ENCODE data around the gene RBM44.
"Not testable (repeated sequence)": the region's sequence is repeated elsewhere in the genome, so short reads cannot be mapped to it uniquely, and the experiment has no call there.

RBM44 gene

GRCh38 chr2:237783678-237784077, 14.9 kb upstream of the RBM44 start:
- DNase-seq (ENCODE audit: low spot score), result not testable (repeated sequence)

DNA sequence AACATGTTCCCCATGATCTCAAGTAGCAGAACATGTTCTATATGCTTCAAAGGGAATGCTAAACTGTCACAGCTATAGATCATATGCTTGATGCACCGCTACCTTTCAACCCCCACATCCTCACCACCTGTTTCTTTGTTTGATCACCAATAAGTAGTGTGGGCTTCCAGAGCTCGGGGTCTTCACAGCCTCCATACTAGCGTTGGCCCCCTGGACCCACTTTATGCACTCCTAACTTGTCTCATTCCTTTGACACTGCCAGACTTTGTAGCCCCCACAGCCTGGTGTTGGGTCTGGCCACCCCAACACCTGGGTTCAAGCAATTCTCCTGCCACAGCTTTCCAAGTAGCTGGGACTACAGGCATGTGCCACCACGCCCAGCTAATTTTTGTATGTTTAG, 11.6 kb upstream of the RBM44 start:
- no peak for DNase-seq (ENCODE audit: low spot score)

DNA sequence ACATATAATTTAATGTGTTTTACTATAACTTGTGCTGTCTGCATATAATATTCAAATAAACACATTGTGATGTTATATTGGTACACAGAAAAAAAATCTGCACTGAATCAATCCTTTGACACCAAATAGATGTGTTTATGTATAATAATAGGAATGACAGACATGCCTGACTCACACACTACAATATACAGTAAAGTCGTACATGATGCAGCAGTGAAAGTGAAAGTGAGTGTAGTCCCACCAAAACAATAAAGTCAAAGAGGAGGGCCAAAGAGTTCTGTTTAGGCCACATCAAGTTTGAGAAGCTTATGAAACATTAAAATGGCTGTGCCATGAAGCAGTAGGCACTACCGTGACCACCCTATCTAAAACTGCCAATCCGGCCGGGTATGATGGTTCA, 8.2 kb upstream of the RBM44 start:
- DNase-seq (ENCODE audit: low spot score), result no peak

- DNase-seq (ENCODE audit: low spot score), result no peak
Observed at GRCh38 chr2:237791977-237792727, 6.4 kb upstream of the RBM44 start.

GRCh38 chr2:237797253-237797652, 1.3 kb upstream of the RBM44 start:
- DNase-seq (ENCODE audit: low spot score), result no peak

GRCh38 chr2:237799060-237799428, 465 bp downstream of the RBM44 start:
- DNase-seq (ENCODE audit: low spot score), result no peak

GRCh38 chr2:237801466-237801865, 2.9 kb downstream of the RBM44 start:
- no peak for DNase-seq (ENCODE audit: low spot score)

- DNase-seq (ENCODE audit: low spot score), result no peak
Observed at GRCh38 chr2:237806334-237806733, 7.8 kb downstream of the RBM44 start.

DNA sequence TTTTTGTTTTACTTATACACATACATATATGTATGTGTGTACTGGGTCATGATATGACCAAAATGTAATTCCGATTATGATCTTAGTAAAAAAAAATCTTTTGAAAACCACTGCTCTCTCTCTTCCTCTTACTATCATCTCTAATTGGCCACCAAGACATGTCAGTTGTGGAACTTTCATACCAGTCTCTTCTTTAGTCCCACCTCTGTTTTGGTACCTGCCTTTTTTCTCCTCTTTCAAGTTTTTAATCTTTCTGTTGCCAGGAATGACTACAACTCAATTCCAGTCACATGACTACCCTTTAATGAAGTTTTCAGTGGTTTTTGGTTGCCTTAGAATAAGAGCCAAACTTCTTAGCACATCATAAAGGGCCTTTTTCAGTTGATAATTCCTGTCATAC, 17.1 kb downstream of the RBM44 start:
- no peak for DNase-seq (ENCODE audit: low spot score)

DNA sequence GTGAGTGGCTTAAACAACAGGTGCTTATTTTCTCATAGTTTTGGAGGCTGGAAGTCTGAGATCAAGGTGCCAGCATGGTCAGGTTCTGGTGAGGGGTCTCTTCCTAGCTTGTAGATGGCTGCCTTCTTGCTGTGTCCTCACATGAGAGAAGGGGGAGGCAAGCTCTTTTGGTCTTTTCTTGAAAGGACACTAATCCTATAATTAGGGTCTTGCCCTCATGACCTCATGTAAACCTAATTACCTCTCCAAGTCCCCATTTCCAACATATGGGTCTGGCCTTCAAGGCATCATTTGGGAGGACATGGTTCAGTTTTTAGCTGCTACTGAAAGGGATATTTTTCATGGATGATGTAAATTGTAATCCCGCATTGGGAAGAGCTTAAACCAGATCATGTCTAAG, 18.0 kb downstream of the RBM44 start:
- DNase-seq (ENCODE audit: low spot score), result no peak

GRCh38 chr2:237818066-237818473, 19.5 kb downstream of the RBM44 start:
- DNase-seq (ENCODE audit: low spot score), result no peak

DNA sequence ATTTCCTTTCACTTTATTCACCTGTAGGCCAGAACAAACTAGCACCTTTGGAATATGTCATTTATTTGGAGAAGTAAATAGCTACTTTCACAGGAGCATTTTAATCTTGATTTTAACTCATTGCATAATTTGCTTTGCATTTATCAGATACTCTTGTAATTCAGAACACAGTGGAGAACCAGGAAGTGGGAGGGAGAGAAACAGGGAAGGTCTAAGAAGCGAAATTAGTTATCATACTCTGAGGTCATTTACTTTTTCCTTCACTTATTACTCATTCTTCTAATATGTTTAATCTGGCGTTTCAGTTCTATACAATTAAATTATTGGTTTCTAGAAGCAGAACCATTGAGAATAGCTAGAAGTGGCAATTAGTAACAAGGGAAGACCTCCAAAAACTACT, 20.7 kb downstream of the RBM44 start:
- no peak for DNase-seq (ENCODE audit: low spot score)

DNA sequence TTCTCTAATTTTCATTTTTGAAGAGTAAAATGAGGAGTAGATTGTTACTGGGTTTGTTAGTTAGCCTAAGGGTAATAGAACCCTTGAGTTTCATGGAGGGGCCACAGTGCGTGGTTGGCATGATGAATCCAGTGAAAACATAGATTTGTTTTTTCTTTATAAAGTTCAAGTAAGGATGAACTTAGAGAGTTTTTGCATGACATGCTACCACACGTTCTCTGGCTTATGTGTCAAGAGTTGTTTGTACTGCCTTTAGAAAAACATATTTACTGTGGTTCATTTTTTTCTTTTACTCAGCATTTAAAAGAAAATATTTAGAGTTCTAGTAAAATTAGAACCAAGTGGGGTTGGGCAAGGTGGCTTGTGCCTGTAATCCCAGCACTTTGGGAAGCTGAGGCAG, 21.8 kb downstream of the RBM44 start:
- DNase-seq (ENCODE audit: low spot score), result no peak

- DNase-seq (ENCODE audit: low spot score), result no peak
Observed at GRCh38 chr2:237823544-237823943, 25.0 kb downstream of the RBM44 start.

DNA sequence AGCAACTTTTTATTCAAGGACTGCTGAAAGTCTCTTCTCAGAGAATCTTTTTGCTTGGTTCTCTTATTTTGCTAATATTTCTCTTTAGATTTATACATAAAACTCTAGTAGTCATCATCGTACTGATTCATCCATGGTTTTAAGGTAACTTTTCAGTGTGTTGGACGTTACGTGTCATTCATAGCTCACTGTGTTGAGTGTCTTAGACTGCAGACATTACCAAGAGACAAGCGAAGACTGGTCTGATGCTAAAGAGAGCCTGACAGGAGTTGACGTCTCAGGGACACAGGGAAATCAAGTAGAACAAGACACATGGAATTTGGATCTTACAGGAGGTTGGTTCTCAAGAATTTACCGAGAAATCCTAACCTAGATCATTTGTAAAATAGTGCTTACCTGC, 25.5 kb downstream of the RBM44 start:
- DNase-seq (ENCODE audit: low spot score), result no peak

- DNase-seq (ENCODE audit: low spot score), result no peak
Observed at GRCh38 chr2:237827421-237827987, 28.9 kb downstream of the RBM44 start.

DNA sequence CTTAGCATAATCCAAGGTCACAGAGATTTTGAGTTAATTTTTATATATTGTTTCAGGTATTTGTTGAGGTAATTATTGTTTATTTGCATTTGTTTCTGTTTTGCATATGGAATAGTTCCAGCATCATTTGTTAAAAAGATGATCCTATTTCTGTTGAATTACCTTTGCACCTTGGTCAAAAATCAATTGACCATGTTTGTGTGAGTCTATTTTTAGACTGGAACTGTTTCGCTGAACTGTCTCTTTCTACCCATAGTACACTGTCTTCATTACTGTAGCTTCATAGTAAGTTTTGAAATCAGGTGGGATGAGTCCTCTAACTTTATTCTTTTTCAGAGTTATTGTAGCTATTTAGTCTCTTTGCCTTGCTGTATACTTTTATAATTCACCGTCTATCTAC, 31.9 kb downstream of the RBM44 start:
- no peak for DNase-seq (ENCODE audit: low spot score)

GRCh38 chr2:237833546-237833945, 35.0 kb downstream of the RBM44 start:
- no peak for DNase-seq (ENCODE audit: low spot score)

- no peak for DNase-seq (ENCODE audit: low spot score)
Observed at GRCh38 chr2:237835372-237835771, 36.8 kb downstream of the RBM44 start.

GRCh38 chr2:237841051-237841450, 42.5 kb downstream of the RBM44 start:
- no peak for DNase-seq (ENCODE audit: low spot score)

- DNase-seq (ENCODE audit: low spot score), result not testable (repeated sequence)
Observed at GRCh38 chr2:237848940-237849339, 50.4 kb downstream of the RBM44 start.

DNA sequence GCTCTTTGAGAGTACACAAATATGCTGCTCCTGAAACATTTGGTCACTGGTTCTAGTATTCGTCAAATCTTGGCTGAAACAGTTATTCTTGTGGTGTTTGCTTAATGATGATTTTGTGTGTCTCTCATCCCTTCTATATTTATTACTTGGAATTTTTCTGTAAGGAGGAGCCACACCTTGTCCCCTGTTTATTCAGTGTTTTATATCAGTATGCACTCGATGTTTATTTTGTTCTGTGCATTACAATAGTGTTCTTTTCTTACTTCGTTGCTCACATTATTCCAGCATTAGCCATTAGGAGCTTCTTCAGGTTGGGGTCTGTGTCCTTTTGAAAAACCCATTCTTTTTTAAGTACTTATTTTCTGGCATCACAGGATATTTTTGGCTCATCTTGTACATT, 55.7 kb downstream of the RBM44 start:
- no peak for DNase-seq (ENCODE audit: low spot score)

DNA sequence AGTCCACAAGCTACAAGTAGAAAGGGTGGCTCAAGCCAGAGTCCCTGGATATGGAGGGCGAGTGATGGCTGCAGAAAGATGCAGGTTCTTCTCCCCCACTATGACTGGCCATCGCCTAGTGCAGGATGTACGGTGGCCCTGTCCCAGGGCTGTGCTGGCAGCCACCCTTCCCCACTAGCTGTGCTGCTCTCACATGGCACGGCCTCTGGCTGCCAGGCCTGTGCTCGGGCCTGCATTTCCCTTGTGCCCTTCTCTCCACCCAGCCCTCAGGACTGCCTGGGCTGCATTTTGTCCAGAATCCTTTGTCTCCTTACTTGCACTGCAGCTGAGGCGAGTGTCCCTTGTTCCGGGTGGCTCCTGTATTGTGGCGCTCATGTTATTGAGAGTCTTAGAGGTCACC, 59.2 kb downstream of the RBM44 start:
- DNase-seq (ENCODE audit: low spot score), result no peak
